ENCODE results near the gene KIAA1671. TPM values are rescaled to one million over a fixed set of nuclear protein-coding genes. Genes with fewer than 3 reads are reported as not detected.

The KIAA1671 gene
- polyA plus RNA-seq, 1 donor, result 34.8 TPM

DNA sequence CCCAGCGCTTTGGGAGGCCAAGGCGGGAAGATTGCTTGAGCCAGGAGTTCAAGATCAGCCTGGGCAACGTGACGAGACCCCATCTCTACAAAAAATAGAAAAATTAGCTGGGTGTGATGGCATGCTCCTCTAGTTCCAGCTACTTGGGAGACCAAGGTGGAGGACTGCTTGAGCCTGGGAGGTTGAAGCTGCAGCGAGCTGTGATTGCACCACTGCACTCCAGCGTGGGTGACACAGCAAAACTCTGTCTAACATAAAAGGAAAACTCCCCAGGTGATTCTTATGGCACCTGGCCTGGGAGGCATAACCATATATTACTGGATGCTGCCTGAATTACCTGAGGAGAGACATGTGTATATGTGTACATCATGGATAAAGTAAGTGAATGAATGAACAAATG, 29.1 kb downstream of the KIAA1671 start:
- no peak for DNase-seq (ENCODE audit: low read depth)

DNA sequence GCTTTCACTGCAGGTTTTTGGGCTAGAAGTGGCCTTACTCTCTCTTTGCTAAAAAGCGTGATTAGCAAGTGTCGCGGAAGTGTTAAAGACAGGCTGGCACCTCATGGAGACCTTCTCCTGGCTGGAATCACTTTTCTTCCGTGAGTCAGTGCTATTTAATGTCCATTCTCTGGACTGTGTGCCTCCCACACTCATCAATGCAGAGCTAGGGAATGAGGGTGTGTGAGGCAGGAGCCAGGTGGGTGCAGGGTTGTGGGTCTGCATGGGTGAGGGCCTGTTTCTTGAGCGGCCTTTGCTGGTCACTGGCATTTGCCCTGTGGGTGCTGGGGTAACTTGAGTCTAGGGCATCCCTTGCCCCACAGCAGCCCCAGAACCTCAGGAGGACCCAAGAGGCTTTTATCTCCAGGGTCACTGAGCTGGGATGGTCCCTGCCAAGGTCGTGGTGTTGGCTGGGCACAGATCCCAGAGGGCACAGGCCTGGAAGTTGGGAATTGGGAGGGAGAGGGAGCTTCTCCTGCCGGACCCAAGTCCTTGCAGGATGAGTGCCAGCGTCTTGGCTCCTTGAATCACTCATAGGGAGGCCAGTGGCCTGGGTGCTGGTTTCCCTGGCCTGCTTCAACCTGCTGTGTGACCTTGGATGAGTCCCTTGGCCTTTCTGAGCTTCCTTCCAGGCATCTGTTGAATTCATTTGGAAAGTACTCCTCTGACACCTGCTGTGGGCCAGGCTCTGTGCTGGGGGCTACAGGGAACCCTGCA, 30.0 kb downstream of the KIAA1671 start:
- no peak for DNase-seq (ENCODE audit: low read depth)

GRCh38 chr22:24983151-24983550, 30.6 kb downstream of the KIAA1671 start:
- no peak for DNase-seq (ENCODE audit: low read depth)

GRCh38 chr22:24984122-24984521, 31.6 kb downstream of the KIAA1671 start:
- DNase-seq (ENCODE audit: low read depth), result no peak

DNA sequence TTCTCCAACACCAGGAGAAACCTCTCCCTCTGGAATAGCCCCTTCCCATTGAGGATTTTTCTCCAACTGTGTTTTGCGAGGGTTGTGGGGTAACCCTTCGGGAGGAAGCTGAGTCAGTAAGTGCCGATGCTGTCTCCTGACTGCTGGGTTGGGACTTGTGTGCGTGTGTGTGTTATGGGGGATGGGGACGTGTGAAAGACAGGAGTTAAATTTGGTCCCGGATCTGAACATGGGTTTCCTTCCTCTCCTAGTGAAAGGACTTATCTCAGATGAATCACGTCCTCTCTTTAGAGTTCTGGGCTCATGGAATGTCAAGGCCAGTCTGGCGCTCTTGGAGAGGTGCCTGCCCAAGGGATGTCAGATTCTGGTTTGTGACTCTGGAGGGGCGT, 33.3 kb downstream of the KIAA1671 start:
- DNase-seq (ENCODE audit: low read depth), result no peak

DNA sequence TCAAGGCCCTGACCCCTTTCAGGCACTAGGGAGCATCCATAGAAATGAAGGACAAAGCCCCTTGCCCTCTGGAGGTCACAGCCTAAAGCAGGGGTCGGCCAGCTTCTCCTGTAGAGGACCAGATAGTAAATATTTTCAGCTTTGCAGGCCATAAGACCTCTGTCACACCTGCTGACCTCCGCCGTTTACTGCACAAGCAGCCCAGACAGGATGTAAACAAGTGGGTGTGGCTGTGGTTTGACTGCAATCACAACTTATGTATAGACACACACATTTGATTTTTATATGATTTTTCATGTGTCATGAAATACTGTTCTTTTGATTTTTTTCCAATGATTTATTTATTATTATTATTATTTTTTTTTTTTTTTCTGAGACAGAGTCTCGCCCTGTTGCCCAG, 34.3 kb downstream of the KIAA1671 start:
- DNase-seq (ENCODE audit: low read depth), result no peak

- DNase-seq (ENCODE audit: low read depth), result no peak
Observed at GRCh38 chr22:24989135-24989534, 36.6 kb downstream of the KIAA1671 start.

GRCh38 chr22:24989541-24989951, 37.0 kb downstream of the KIAA1671 start:
- DNase-seq (ENCODE audit: low read depth), result no peak

DNA sequence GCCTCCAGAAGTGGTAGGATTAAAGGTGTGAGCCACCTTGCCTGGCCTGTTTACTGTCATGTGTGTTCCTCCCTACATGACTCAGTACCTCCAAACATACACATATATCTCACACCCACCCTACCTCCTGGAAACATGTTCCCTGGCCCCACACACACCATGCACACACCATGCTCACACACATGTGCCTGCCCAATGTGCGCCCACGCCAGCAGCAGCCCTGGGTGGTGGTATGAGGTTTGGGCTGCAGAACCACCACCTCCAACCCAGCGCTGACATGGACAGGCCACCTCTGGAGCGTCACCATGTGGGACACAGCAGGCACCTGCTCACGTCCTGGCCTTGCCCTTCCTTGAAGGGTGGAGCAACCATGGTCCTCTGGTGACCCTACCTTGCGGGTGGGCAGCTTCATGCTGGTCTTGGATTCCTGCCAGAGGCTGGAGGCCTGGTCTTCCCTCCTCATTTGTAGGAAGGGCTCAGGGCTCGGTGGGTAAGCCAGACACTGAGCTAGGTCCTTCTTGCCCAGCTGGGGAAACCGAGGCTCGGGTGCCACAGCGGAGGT, 37.9 kb downstream of the KIAA1671 start:
- no peak for DNase-seq (ENCODE audit: low read depth)

DNA sequence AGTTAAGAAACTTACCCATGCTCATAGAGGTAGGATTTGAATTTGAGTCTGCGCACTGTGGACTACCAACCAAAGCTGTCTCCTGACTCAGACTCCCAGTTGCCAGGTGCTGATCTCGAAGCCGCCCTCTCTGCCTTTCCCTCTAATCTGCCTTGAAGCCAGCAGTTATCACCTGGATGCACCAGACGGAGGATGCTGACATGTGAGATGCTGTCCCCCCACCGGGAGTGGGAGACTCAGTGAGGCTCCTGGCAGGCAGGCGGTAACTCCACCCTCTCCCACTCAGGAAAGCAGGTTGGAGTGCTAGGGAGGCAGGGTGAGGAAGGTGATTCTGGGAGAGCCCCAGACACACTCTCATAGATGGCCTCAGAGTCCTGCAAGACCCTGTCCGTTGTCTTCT, 40.4 kb downstream of the KIAA1671 start:
- no peak for DNase-seq (ENCODE audit: low read depth)

DNA sequence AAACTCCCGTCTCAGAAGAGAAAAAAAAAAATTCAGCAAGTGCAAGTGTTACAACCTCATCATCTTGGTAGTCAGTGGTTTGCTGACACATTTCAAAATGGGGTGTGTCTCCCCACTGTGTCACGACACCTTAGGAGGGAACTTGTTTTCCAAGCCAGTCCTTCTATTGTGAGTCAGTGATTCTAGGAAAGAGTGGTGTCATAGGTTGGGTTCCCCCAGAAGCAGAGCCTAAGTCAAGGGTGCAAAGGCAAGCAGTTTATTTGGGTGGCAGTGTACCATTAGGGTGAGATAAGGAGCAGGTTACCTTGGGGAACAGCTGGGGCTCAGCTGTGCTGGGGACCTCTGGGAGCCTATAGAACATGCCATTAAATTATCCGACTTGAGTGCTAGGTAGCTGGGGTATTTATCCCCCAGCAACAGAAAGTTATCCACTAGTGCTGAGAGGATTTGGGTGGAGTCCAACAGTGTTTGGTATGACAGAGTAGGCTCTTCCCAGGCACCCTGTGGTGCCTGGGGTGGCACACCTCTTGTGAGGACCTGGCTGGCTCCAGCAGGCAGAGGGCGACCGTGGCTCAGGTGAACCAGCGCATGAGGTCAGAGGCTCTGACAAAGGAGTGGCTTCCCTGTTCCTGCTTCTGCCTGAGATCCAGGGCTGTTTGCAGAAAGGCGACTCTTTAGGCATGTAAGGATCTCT, 41.7 kb downstream of the KIAA1671 start:
- no peak for DNase-seq (ENCODE audit: low read depth)

DNA sequence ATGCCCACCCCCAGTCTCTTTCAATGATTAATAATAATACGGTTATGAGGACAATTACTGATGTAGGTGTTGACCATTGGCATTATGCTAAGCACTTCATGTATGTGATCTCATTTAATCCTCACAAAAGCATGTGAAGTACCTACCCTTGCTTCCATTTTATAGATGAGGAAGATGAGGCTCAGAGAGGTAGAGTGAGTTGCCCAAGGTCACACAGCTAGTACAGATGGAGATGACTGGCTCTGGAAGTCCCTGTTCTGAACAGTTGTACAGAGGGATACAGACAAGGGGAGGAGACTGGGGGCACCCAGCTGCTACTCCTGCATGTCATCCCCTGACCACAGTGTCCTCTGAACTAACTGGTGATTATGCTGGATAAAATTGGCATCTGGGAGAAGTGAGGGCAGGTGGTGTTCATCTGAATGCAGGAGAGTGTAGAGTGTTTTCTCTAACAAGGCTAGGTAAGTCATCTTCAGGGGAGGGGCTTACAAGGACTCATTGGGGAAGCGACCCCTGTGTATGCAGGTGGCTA, 43.2 kb downstream of the KIAA1671 start:
- no peak for DNase-seq (ENCODE audit: low read depth)

- DNase-seq (ENCODE audit: low read depth), result no peak
Observed at GRCh38 chr22:24996420-24996952, 44.0 kb downstream of the KIAA1671 start.

DNA sequence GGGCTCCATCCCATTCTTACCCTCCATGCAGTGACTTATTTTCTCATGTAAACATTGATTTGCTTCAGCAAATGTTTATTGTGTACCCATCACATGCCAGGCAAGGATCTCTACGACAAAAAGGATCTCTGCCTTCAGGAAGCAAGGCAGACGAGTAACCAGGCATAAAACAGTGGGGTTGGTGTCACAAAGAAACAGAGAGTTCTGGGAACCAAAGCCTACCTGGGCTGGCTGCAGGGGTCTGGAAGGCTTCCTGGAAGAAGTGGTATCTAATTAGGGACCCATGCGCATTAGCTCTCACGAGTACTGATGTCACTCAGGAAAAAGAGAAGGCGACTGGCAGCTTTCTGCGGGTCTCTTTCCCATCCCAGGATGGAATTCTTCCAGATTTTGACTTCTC, 44.5 kb downstream of the KIAA1671 start:
- DNase-seq (ENCODE audit: low read depth), result no peak

DNA sequence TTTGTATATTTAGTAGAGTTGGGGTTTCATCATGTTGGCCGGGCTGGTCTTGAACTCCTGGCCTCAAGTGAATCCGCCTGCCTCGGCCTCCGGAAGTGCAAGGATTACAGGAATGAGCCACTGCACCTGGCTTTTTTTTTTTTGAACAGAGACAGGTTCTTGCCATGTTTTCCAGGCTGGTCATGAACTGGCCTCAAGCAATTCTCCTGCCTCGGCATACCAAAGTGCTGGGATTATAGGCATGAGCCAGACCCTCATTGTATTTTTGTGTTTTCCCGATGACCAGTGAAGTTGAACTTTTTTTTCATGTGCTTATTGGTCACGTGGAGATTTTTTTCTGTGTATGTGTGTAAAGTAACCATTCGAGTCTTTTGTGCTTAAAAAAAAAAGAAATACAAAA, 48.2 kb downstream of the KIAA1671 start:
- no peak for DNase-seq (ENCODE audit: low read depth)

- DNase-seq (ENCODE audit: low read depth), result no peak
Observed at GRCh38 chr22:25002241-25002985, 49.9 kb downstream of the KIAA1671 start.

DNA sequence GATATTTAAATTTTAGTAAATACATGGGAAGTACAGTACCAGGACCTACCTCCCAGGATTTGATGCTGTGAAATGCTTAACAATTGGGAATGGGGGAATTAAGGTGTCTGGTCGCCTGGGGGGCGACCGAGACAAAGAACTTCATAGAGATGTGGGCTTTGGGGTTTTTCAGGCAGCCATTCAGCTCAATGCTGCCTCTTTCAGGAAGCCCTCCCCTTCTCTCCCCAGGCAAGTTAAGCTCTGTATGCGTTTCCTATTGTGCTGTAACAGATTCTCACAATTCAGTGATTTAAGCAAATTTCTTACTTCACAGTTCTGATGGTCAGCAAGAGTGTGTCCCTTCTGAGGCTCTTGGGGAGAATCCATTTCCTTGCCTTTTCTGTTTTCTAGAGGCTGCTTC, 53.8 kb downstream of the KIAA1671 start:
- no peak for DNase-seq (ENCODE audit: low read depth)

- DNase-seq (ENCODE audit: low read depth), result no peak
Observed at GRCh38 chr22:25007444-25008106, 55.1 kb downstream of the KIAA1671 start.

DNA sequence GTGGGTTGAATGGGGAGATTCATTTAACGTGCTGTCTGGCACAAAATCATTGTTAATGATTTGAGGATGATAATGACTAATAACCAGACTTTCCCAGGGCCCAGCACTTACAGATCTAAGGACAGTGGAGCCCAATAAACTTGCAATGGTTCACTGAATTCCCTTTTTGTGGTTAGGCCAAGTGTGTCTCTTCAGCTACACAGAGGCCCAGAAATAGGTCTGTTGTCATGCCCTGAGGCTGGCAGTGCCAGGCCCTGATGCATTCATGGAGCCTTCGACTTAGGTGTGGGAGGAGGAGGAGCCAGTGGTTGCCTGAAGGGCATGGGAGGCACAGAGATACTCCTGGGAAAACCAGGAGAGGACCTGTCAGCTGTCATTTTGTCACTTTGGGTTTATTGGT, 56.1 kb downstream of the KIAA1671 start:
- no peak for DNase-seq (ENCODE audit: low read depth)

GRCh38 chr22:25012741-25013143, 60.2 kb downstream of the KIAA1671 start:
- DNase-seq (ENCODE audit: low read depth), result no peak

DNA sequence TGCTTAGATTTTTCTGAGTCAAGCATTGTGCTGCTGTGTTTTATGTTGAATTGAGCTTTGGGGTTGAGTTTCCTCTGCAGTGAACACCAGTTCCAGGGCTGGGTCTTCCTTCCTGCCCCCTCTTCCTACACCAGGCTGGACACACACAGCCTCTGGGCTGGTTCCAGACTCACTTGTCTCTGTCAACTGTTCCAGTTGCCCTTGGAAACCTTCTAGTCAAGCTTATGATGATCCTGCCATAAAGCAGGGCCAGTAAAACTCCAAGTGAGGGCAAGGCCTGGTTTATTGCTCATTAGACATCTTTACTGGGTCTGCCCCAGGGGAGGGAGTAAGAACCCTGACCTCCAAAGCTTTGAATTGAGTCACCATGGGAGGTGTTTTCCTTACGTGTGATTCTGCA, 61.1 kb downstream of the KIAA1671 start:
- DNase-seq (ENCODE audit: low read depth), result no peak
